GM18511 (cell line): ENCODE results near the gene WDR1.

ENCODE experiments used
- ATAC-seq: cut with Tn5 transposase; IDR thresholded peaks from one replicate; pipeline ENCODE4 v1.9.1; 2021; ENCODE audit warnings: mild to moderate bottlenecking, moderate library complexity; ENCODE audit not compliant: unreplicated experiment

Gene WDR1

GRCh38 chr4:10048941-10049697, 67.5 kb downstream of the WDR1 start:
- ATAC-seq = no peak

- no peak for ATAC-seq
Measured at GRCh38 chr4:10047967-10048366, 68.6 kb downstream of the WDR1 start.

- ATAC-seq = no peak
Measured at GRCh38 chr4:10046471-10046870, 70.1 kb downstream of the WDR1 start.

GRCh38 chr4:10045481-10045880, 71.1 kb downstream of the WDR1 start:
- ATAC-seq = no peak

- ATAC-seq = no peak
Measured at GRCh38 chr4:10041036-10041435, 75.6 kb downstream of the WDR1 start.

GRCh38 chr4:10040049-10040892, 76.3 kb downstream of the WDR1 start:
- ATAC-seq = no peak

GRCh38 chr4:10036807-10037342, 79.7 kb downstream of the WDR1 start:
- no peak for ATAC-seq

- no peak for ATAC-seq
Measured at GRCh38 chr4:10035130-10035529, 81.5 kb downstream of the WDR1 start.

GRCh38 chr4:10034612-10035104, 81.9 kb downstream of the WDR1 start:
- ATAC-seq = no peak

GRCh38 chr4:10034136-10034535, 82.5 kb downstream of the WDR1 start:
- ATAC-seq = no peak

- ATAC-seq = peak; percentile 86
Measured at GRCh38 chr4:10033191-10033881, 83.3 kb downstream of the WDR1 start.

- no peak for ATAC-seq
Measured at GRCh38 chr4:10032625-10033024, 84.0 kb downstream of the WDR1 start.

GRCh38 chr4:10031668-10032590, 84.7 kb downstream of the WDR1 start:
- ATAC-seq = no peak

GRCh38 chr4:10030972-10031667, 85.5 kb downstream of the WDR1 start:
- no peak for ATAC-seq

GRCh38 chr4:10029403-10029802, 87.2 kb downstream of the WDR1 start:
- no peak for ATAC-seq

- ATAC-seq = no peak
Measured at GRCh38 chr4:10028910-10029309, 87.7 kb downstream of the WDR1 start.

- no peak for ATAC-seq
Measured at GRCh38 chr4:10026485-10026884, 90.1 kb downstream of the WDR1 start.

GRCh38 chr4:10025230-10025806, 91.3 kb downstream of the WDR1 start:
- ATAC-seq = no peak
